MM.1S (cell line): Measurements from ENCODE around the gene TACC2.

Experiments used
- EZH2 ChIP-seq: fragments of 300-600 bp; sonication (generic); optimal IDR thresholded peaks from 2 replicates; pipeline ENCODE3; 2017; ENCODE audit warnings: low read depth, mild to moderate bottlenecking, antibody characterized with exemption, low read length, mixed read lengths
- TF ChIP-seq, protein P1 (sequence below): fragments of 300-600 bp; sonication (generic); IDR thresholded peaks from 2 replicates; pipeline ENCODE4 v1.5.1; 2016; ENCODE audit warnings: antibody characterized with exemption, low read length, mixed read lengths

DNA sequence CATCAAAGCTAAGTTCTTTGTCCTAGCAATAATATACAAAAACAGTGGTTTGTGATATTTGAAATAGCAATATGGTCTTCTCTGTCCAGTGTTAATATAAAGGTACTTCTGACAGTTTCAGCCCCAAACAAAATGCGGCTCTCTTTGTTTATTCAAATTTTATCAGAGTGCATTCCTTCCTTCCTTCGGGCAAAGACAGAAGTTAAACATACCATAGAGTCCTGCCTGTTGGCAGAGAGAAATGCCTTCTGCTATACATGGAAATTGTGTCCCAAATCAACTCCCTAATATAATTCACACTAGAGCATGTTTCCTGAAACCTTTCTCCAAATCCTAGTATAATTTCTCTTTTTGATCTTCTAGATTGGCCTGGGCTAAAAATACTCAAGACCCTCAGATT lies 39.9 kb upstream of the TACC2 start:
- no peak for TF ChIP-seq EZH2
- TF ChIP-seq, protein P1, sequence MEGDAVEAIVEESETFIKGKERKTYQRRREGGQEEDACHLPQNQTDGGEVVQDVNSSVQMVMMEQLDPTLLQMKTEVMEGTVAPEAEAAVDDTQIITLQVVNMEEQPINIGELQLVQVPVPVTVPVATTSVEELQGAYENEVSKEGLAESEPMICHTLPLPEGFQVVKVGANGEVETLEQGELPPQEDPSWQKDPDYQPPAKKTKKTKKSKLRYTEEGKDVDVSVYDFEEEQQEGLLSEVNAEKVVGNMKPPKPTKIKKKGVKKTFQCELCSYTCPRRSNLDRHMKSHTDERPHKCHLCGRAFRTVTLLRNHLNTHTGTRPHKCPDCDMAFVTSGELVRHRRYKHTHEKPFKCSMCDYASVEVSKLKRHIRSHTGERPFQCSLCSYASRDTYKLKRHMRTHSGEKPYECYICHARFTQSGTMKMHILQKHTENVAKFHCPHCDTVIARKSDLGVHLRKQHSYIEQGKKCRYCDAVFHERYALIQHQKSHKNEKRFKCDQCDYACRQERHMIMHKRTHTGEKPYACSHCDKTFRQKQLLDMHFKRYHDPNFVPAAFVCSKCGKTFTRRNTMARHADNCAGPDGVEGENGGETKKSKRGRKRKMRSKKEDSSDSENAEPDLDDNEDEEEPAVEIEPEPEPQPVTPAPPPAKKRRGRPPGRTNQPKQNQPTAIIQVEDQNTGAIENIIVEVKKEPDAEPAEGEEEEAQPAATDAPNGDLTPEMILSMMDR, result no peak
